ENCODE data around the gene ELOA2.
"Not testable (repeated sequence)": the region's sequence is repeated elsewhere in the genome, so short reads cannot be mapped to it uniquely, and the experiment has no call there.

Gene ELOA2

DNA sequence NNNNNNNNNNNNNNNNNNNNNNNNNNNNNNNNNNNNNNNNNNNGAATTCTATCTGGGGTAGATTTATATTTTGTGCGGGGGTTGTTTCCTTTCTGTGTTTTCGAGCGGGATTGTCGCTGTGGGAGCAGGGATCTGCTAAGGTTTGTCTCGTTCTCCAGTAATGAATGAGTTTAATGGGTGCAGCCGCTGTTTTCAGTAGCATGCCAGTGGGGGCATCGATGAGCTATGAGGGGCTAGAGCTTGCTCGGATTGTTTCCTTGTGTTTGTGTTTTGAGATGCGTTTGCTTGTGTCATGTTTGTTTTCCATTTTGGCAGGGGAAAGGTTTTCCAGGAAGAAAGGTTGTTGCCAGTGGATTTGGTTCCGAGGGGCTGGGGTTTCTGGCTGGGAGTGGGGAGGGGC, 15.6 kb downstream of the ELOA2 start:
- not testable (repeated sequence) for DNase-seq
